Upper lobe of right lung (tissue), 1 donor: ENCODE data around the gene SLC6A16. TPM values are rescaled to one million over a fixed set of nuclear protein-coding genes. Genes with fewer than 3 reads are reported as not detected.

Experiments
- ATAC-seq: fragments of 200-7000 bp; cut with Tn5 transposase; one replicate; pipeline ENCODE4 v1.9.1; 2020; ENCODE audit warnings: mild to moderate bottlenecking, moderate library complexity
- DNase-seq: peaks from one replicate; pipeline ENCODE4 v3.0.0-alpha.2; 2020
- H3K27ac ChIP-seq: fragments of 200-600 bp; one replicate; pipeline ENCODE4 v1.8.0; 2022
- H3K27me3 ChIP-seq: fragments of 200-600 bp; one replicate; pipeline ENCODE4 v1.8.0; 2022; ENCODE audit warnings: mild to moderate bottlenecking
- H3K36me3 ChIP-seq: fragments of 200-600 bp; one replicate; pipeline ENCODE4 v1.8.0; 2022
- H3K4me1 ChIP-seq: fragments of 200-600 bp; one replicate; pipeline ENCODE4 v1.8.0; 2022
- H3K4me3 ChIP-seq: fragments of 200-600 bp; one replicate; pipeline ENCODE4 v1.8.0; 2022; ENCODE audit warnings: mild to moderate bottlenecking
- H3K9me3 ChIP-seq: fragments of 200-600 bp; one replicate; pipeline ENCODE4 v1.8.0; 2022
- CTCF ChIP-seq: fragments of 200-600 bp; IDR thresholded peaks from one replicate; pipeline ENCODE4 v1.8.0; 2022; ENCODE audit warnings: antibody characterized with exemption
- intact Hi-C: fragments of 100-400 bp; cut with DNase I; formaldehyde crosslinking; loops from one replicate; pipeline ENCODE4 v1.11.0; 2022
- total RNA-seq: library from RNA; stranded (reverse); fragmentation: NEBNext Ultra II Directional; extraction: Animal tissue kit (Norgen Biotek cat#: 25700); gene quantifications from one replicate; pipeline ENCODE4 v1.2.1, GENCODE V29; 2021
- donor health status: DM: no; HTN: yes; CAD: no; lungs with severe emphysema.

SLC6A16 gene
- total RNA-seq, 1 donor from 2014 or later: 4.5 TPM

- intact Hi-C loops: no loop called here
Measured at GRCh38 chr19:49256691-49257090, 68.3 kb downstream of the SLC6A16 start.

GRCh38 chr19:49255674-49256073, 69.3 kb downstream of the SLC6A16 start:
- no peaks in the 10 kb centered on the region for H3K36me3 ChIP-seq
- H3K27ac ChIP-seq: no peak overlapping the region
- peaks cover 5% of the 10 kb centered on the region for H3K9me3 ChIP-seq
- H3K4me1 ChIP-seq: no peaks in the 10 kb centered on the region
- H3K27me3 ChIP-seq: no peaks in the 10 kb centered on the region
- no peak for ATAC-seq
- intact Hi-C loops: no loop called here
- TF ChIP-seq CTCF: no peak
- no peak overlapping the region for H3K4me3 ChIP-seq
- no peak for DNase-seq

More at GRCh38 chr19:49256691-49257090, 68.3 kb downstream of the SLC6A16 start:
- no peak overlapping the region for H3K27ac ChIP-seq
- no peaks in the 10 kb centered on the region for H3K4me1 ChIP-seq
- DNase-seq: no peak
- no peak for ATAC-seq
- H3K9me3 ChIP-seq: peaks cover 5% of the 10 kb centered on the region
- H3K27me3 ChIP-seq: no peaks in the 10 kb centered on the region
- no peak overlapping the region for H3K4me3 ChIP-seq
- TF ChIP-seq CTCF: no peak
- H3K36me3 ChIP-seq: no peaks in the 10 kb centered on the region

GRCh38 chr19:49249933-49250332, 75.1 kb downstream of the SLC6A16 start:
- TF ChIP-seq CTCF: no peak
- intact Hi-C loops: no loop called here
- DNase-seq (no peak), ATAC-seq (no peak)
- H3K27ac ChIP-seq: no peak overlapping the region
- no peaks in the 10 kb centered on the region for H3K9me3 ChIP-seq
- H3K4me1 ChIP-seq: no peaks in the 10 kb centered on the region
- H3K27me3 ChIP-seq: no peaks in the 10 kb centered on the region
- H3K4me3 ChIP-seq: no peak overlapping the region
- no peaks in the 10 kb centered on the region for H3K36me3 ChIP-seq

GRCh38 chr19:49247676-49248075, 77.3 kb downstream of the SLC6A16 start:
- no peak overlapping the region for H3K4me3 ChIP-seq

GRCh38 chr19:49244256-49244655, 80.7 kb downstream of the SLC6A16 start:
- Histone ChIP-seq H3K27ac (no peak overlapping the region), H3K4me3 (no peak overlapping the region), H3K27me3 (no peaks in the 10 kb centered on the region), H3K4me1 (no peaks in the 10 kb centered on the region), H3K9me3 (no peaks in the 10 kb centered on the region), H3K36me3 (no peaks in the 10 kb centered on the region)
- intact Hi-C loops: no loop called here
- ATAC-seq: no peak
- TF ChIP-seq CTCF: no peak
- DNase-seq: no peak

More at GRCh38 chr19:49247676-49248075, 77.3 kb downstream of the SLC6A16 start:
- no peak for TF ChIP-seq CTCF
- no peaks in the 10 kb centered on the region for H3K36me3 ChIP-seq
- H3K9me3 ChIP-seq: no peaks in the 10 kb centered on the region
- H3K27ac ChIP-seq: no peak overlapping the region
- no peaks in the 10 kb centered on the region for H3K4me1 ChIP-seq
- intact Hi-C loops: no loop called here
- DNase-seq: no peak
- ATAC-seq: no peak
- no peaks in the 10 kb centered on the region for H3K27me3 ChIP-seq

- Histone ChIP-seq H3K27ac (no peak overlapping the region), H3K9me3 (no peaks in the 10 kb centered on the region), H3K4me1 (no peaks in the 10 kb centered on the region), H3K36me3 (no peaks in the 10 kb centered on the region), H3K4me3 (no peak overlapping the region), H3K27me3 (no peaks in the 10 kb centered on the region)
- intact Hi-C loops: no loop called here
- ATAC-seq: no peak
- no peak for TF ChIP-seq CTCF
- DNase-seq: no peak
Measured at GRCh38 chr19:49243726-49244125, 81.3 kb downstream of the SLC6A16 start.
